Endometrial microvascular endothelial cells (primary cell): Measurements from ENCODE around the gene NPIPA7. TPM values are rescaled to one million over a fixed set of nuclear protein-coding genes. Genes with fewer than 3 reads are reported as not detected.
"Not testable (repeated sequence)": the region's sequence is repeated elsewhere in the genome, so short reads cannot be mapped to it uniquely, and the experiment has no call there.

Experiments
- in situ Hi-C: cut with HindIII; loops from 2 replicates; pipeline ENCODE4 v1.10.0; 2017; ENCODE audit warnings: low sequenced_read_pairs, low pct_unique_long_range_greater_than_20kb; ENCODE audit errors: inconsistent ontology term
- total RNA-seq: library from RNA; depleted of rRNA; stranded (reverse); fragments of >200 nt; gene quantifications from one replicate; pipeline ENCODE4 v1.2.3, GENCODE V29; 2015; ENCODE audit errors: inconsistent ontology term

NPIPA7 gene
- total RNA-seq, 1 donor from 2014 or later: 6.1 TPM

- in situ Hi-C loops: not testable (repeated sequence)
Measured at GRCh38 chr16:16413773-16414172, 34.8 kb downstream of the NPIPA7 start.

- in situ Hi-C loops: not testable (repeated sequence)
Measured at GRCh38 chr16:16417071-16417470, 38.1 kb downstream of the NPIPA7 start.

GRCh38 chr16:16417914-16418544 lies 39.1 kb downstream of the NPIPA7 start:
- in situ Hi-C loops: not testable (repeated sequence)

- in situ Hi-C loops: not testable (repeated sequence)
Measured at GRCh38 chr16:16420515-16420914, 41.6 kb downstream of the NPIPA7 start.

- in situ Hi-C loops: not testable (repeated sequence)
Measured at GRCh38 chr16:16425146-16425545, 46.2 kb downstream of the NPIPA7 start.

- in situ Hi-C loops: not testable (repeated sequence)
Measured at GRCh38 chr16:16431135-16431534, 52.2 kb downstream of the NPIPA7 start.

GRCh38 chr16:16434711-16435110 lies 55.8 kb downstream of the NPIPA7 start:
- in situ Hi-C loops: not testable (repeated sequence)

GRCh38 chr16:16441401-16441800 lies 62.5 kb downstream of the NPIPA7 start:
- in situ Hi-C loops: not testable (repeated sequence)

Other genes starting within 250 kb of the NPIPA7 start
- not detected for gene ABCC6, start 155.6 kb upstream of the NPIPA7 start, total RNA-seq
- 8.9 TPM for gene NOMO3, start 146.6 kb upstream of the NPIPA7 start, total RNA-seq